GM12864 (cell line): ENCODE results near the gene BICDL1.

Source experiments
- DNase-seq: peaks from one replicate; pipeline ENCODE4 v3.0.0-alpha.2; 2011; ENCODE audit warnings: low read depth
- H3K4me3 ChIP-seq: 2 replicates; pipeline ENCODE4 v1.5.1; 2011; ENCODE audit warnings: mild to moderate bottlenecking, low read depth, low read length, control low read depth
- CTCF ChIP-seq: IDR thresholded peaks from 2 replicates; pipeline ENCODE4 v1.5.1; 2011; ENCODE audit warnings: low read depth, mild to moderate bottlenecking, moderate library complexity, low read length, control low read depth, inconsistent platforms; ENCODE audit errors: missing control alignments

Gene BICDL1

GRCh38 chr12:120093592-120094355, 104.7 kb downstream of the BICDL1 start:
- no peak for DNase-seq
- no peak for TF ChIP-seq CTCF
- no peak overlapping the region for H3K4me3 ChIP-seq

- no peak for TF ChIP-seq CTCF
- no peak for DNase-seq
- no peak overlapping the region for H3K4me3 ChIP-seq
These were observed 105.4 kb downstream of the BICDL1 start for GRCh38 chr12:120094485-120094884.

- no peak overlapping the region for H3K4me3 ChIP-seq
- no peak for DNase-seq
- no peak for TF ChIP-seq CTCF
These were observed 106.3 kb downstream of the BICDL1 start for GRCh38 chr12:120095331-120095730.

GRCh38 chr12:120095736-120096135, 106.7 kb downstream of the BICDL1 start:
- DNase-seq: no peak
- no peak overlapping the region for H3K4me3 ChIP-seq
- no peak for TF ChIP-seq CTCF

- DNase-seq: no peak
- no peak overlapping the region for H3K4me3 ChIP-seq
- no peak for TF ChIP-seq CTCF
These were observed 107.7 kb downstream of the BICDL1 start for GRCh38 chr12:120096671-120097202.

GRCh38 chr12:120098756-120099470, 109.9 kb downstream of the BICDL1 start:
- DNase-seq: no peak
- no peak for TF ChIP-seq CTCF
- no peak overlapping the region for H3K4me3 ChIP-seq

GRCh38 chr12:120099738-120100137, 110.7 kb downstream of the BICDL1 start:
- no peak overlapping the region for H3K4me3 ChIP-seq
- TF ChIP-seq CTCF: no peak
- no peak for DNase-seq
